Measurements from ENCODE around the gene ROBO2.

ROBO2 gene, protein sequence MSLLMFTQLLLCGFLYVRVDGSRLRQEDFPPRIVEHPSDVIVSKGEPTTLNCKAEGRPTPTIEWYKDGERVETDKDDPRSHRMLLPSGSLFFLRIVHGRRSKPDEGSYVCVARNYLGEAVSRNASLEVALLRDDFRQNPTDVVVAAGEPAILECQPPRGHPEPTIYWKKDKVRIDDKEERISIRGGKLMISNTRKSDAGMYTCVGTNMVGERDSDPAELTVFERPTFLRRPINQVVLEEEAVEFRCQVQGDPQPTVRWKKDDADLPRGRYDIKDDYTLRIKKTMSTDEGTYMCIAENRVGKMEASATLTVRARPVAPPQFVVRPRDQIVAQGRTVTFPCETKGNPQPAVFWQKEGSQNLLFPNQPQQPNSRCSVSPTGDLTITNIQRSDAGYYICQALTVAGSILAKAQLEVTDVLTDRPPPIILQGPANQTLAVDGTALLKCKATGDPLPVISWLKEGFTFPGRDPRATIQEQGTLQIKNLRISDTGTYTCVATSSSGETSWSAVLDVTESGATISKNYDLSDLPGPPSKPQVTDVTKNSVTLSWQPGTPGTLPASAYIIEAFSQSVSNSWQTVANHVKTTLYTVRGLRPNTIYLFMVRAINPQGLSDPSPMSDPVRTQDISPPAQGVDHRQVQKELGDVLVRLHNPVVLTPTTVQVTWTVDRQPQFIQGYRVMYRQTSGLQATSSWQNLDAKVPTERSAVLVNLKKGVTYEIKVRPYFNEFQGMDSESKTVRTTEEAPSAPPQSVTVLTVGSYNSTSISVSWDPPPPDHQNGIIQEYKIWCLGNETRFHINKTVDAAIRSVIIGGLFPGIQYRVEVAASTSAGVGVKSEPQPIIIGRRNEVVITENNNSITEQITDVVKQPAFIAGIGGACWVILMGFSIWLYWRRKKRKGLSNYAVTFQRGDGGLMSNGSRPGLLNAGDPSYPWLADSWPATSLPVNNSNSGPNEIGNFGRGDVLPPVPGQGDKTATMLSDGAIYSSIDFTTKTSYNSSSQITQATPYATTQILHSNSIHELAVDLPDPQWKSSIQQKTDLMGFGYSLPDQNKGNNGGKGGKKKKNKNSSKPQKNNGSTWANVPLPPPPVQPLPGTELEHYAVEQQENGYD (N-terminal part only)

DNA sequence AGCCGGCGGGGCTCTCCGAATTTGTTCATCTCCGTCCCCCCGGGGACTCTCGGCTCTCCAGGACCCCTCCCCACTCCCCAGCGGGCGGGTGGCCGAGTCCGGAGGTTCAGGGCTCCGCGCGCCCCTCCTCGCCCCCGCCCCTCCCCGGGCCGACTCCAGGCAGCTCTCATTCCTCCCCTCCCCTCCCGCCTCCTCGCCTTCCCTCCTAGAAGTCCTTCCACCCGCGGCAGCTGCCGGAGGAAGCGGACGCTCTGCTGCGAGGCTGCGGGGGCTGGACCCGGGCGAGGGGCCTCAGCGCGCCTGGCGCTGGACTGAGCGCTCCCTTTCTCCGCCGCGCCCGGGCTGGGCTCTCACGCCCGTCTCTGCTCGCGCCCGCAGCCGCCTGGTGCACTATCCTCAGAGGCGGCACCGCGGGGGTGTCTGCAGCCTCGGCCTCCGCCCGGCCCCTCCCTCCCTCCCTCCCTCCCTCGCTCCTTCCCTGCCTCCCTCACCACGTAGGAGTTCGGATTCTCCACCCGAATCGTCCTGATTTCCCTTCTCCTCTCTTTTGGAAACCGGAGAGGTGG is at the start of gene ROBO2:
ROBO2 (plus strand) TSS at position 494 of the 566 bp plus-strand sequence. CDS start 687 bp downstream, outside the sequence.
- DNase-seq (ENCODE audit: low spot score), result peak; percentile 18

DNA sequence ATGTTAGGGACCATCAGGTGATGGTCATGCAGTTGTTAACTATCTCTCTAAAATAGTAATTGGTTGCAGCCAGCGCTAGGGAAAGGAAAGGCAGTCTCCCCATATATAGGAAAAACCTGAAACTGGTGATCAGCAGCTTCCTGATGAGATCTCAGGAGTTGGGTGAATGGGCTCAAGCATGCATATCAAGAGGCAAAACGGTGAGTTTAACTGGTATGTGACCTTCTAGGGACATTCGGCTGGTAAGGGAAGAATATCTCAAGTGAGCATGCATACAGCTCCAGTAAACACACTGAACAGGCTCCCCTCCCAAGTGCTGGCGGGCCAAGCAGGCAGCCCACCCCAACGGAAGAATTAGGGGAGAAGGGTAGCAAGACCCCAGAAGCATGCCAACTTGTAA is 49.3 kb upstream of the ROBO2 start:
- no peak for DNase-seq (ENCODE audit: low spot score)

DNA sequence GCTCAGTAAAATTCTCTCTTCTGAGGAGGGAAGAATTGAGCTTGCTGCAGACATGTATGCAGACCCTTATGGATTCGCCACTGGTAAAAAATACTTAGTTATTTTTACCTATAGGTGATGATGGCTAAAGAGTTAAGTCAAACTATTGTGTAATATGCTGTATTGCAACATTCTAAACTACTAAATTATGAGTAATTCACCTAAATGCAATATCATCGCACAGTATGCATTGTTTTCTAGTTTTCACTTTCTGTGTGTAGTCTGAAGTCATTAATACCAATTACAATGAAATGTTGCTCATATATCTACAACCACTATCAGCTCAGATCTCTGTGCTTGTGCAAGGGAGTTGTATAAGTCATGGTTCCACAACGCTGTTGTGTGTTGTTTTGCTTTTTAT is 48.7 kb upstream of the ROBO2 start:
- no peak for DNase-seq (ENCODE audit: low spot score)

DNA sequence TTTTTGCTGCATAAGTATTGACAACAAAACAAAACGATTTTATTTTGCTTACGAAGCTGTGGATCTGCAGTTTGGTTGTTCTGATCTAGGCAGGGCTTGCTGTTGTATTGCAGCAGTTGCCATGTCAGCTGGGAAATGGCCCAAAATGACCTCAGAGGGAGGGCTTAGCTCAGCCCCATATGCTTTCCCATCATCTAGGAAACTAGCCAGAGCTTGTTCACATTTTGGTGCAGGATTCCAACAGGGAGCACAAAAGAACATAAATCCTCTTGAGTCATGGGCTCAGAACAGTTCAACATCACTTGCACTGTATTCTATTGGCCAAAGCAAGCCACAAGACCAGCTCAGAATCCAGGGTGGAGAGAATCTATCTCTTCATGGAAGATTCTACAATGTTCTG is 42.2 kb upstream of the ROBO2 start:
- no peak for DNase-seq (ENCODE audit: low spot score)

DNA sequence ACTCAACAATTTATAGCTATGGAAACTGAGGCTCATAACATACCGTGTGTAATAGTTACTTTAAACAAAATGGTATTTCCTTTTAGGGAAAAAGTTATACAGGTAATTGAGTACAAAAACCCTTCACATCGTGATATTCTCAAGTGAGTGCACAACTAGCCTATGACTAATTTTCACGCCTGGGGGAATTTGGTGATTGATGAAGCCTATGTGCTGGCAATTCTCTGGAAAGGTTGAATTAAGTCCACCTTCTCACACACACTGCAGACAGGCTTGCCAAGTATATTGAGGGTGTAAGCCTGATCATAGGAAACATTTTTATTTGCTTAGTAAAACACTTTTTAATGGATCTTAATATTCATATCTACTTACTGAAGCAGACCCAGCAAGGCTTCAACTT is 41.3 kb upstream of the ROBO2 start:
- DNase-seq (ENCODE audit: low spot score), result no peak

DNA sequence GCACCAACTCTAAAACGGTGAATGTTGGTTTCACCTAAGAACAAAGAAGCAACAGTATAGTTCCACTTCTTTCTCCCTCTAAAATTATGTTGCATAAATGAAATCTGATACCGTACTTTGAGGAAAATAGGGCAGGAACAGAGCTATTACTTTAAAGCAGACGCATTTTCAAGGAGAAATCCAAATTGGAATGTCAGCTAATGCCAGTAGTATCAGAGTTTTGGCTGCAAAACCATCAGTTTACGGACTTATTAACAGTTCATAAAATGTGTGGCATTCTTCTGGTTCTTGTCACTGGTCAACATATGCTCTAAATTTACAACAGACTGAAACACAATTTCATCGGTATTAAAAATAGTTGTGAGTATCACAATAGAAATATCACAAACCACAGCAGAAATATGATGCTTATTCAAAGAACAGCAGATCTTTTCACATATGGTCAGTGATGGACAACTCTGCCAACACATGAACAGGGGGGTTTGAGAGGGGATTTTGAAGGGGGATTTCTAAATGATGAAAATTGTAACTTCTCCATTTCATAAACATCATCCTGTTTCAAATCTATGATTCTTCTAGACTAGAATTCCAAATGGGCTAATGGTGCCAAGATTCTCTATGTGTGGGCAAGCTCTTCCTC is 38.7 kb upstream of the ROBO2 start:
- DNase-seq (ENCODE audit: low spot score), result no peak

DNA sequence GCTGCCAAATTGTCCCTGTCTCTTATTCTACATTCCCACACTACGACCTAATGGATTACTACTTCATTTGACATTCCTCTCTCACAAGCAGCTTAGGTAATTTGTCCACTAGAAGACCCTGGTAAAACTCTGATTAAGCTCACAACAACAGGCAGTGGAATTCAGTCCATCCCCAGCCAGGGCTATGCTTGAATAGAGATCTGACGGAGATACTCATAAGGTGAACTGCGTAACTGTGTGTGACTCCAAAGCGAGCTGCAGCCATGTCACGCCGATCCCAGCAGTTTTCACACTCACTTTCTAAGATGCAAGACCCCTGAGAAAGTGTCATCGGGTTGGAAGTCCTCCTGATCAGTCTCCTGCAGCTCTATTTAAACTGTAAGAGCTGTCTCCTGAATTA is 25.7 kb upstream of the ROBO2 start:
- DNase-seq (ENCODE audit: low spot score), result no peak

DNA sequence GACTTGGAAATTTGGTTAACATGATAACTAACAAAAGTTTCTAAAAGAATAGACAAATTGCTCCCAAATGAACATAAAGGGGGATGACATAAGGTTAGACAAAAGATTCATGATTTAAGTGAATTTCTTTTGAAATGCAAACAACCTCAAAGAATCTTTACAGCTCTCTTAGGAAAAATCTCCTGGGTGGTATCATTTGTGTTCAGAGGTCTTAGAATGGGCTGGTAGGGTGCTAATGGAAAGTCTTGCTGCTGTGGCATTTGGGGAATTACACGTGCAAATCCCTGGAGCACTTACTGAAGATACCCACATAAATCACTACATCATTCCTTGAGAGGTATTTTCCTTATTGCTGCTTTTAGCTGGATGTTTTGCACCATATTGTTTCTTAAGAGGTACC is 14.4 kb upstream of the ROBO2 start:
- DNase-seq (ENCODE audit: low spot score), result no peak

DNA sequence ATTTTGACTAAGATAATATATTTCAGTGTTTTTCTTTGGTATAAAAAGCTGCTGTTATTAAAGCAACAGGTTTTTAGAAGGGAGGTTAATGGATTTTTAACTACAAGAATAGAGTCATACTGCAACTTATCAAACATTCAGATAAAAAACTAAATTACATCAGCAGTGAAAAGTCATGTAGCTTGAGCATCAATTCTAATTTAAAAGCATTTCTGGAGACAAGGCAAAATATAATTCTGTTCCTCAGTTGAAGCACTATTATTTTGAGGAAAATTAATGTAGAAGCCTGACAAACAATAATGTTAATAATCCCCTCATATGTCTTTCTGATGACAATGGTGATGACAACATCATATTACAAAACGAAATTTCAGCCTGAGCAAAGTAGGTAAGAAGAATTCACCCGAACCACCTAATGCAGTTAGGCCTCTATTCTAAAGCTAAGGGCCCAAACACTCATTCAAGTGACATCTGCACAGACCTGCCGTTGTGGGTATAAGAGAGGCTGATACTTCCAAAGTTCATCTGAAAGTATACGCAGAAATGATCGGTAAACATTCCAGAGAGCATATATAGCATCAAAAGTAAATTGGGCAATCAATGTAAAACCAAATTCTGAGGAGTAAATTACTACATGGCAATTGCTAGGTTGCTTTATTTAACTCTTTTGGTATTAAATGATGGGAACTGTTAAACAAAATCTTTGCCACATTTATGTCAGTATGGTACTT is 12.8 kb upstream of the ROBO2 start:
- DNase-seq (ENCODE audit: low spot score), result no peak

DNA sequence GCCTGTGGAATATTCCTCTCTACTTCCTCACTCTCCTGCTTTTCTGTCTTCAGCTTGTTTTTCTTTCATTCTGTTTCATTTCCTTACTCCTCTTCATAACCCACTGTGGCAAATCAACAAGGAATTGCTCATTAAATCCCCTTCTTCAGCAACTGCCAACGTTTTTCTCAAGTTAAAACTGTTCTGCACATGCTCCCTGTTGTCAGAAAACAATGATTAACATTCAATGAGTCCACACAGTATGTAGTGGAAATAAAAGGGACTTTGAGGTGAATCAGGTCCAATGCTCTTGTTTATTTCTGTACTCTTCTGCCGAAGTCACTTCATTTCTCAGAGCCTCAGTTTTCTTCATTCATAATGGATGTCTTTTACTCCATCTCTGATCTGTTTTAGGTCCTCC is 11.9 kb upstream of the ROBO2 start:
- DNase-seq (ENCODE audit: low spot score), result no peak

DNA sequence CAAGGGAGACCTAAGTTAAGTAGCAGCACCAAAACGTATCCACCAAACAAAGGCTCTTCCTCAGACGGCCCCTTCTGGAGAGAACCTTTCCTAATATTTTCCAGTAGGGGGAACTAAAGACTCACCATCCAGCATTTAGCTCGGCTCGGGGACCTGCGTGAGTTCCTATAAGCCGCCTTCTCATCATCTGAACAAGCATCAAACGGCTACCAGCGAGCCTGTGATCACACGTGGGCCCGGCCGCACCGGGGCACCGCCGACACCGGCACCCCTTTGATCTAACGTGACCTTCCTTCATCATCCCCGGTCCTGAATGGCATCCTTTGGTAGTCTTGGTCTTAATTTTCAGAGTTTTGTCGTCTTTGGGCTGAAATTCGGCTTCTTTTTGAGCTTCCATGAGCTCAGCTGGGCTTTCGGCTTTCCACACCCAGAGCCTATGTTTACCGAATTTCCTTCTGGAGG is 1.4 kb upstream of the ROBO2 start:
- DNase-seq (ENCODE audit: low spot score), result peak; percentile 79

DNA sequence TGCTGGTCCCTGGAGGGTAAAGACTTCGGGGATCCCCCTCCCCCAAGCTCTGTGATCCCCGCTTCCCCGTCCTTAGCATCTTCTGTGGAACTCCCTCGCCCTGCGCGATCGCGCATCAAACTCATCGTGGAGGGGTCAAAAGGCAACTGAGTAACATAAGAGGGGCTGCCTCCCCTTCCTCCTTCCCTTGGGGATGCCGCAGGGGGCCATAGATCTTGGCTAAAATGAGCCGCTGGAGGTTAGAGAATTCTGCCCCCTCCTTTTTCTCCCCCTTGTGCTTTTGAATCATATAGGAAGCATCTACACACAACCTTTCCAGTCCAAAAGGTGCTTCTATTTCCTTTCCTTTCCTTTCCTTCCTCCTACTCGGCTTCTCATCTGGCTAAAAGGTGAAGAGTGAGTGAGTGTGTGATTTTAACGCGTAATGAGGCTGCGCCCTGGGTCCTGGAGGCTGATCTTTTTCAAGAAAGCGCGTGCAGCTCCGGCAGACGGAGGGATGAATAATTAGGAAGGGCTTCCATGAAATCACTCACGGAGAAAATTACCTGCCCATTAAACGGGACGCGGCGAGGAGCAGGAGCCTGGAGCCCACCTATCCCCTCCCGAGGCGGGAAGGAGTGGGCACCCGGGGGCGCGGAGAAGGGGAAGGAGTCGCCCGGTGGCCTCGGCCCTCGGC is 831 bp upstream of the ROBO2 start:
- DNase-seq (ENCODE audit: low spot score), result peak; percentile 4

DNA sequence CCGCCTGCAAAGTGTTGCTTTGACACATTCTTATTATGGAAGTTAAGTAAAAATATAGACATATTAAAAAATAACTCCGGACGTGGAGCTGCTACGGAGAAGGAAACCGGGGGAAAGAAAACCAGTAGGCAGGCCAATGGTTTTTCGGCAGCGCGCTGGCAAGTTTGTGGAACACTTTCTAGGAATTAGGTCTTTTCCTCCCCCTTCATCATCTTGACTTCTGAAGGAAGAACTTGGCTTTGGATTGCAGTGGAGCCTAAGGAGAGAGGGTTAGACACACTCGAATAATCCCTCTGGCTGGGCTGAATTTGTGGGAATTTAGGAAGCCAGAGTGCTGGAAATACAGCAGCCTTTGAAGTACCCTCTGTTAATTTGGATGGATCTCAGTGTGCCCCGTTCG is 317 bp downstream of the ROBO2 start:
- peak; percentile 2 for DNase-seq (ENCODE audit: low spot score)

DNA sequence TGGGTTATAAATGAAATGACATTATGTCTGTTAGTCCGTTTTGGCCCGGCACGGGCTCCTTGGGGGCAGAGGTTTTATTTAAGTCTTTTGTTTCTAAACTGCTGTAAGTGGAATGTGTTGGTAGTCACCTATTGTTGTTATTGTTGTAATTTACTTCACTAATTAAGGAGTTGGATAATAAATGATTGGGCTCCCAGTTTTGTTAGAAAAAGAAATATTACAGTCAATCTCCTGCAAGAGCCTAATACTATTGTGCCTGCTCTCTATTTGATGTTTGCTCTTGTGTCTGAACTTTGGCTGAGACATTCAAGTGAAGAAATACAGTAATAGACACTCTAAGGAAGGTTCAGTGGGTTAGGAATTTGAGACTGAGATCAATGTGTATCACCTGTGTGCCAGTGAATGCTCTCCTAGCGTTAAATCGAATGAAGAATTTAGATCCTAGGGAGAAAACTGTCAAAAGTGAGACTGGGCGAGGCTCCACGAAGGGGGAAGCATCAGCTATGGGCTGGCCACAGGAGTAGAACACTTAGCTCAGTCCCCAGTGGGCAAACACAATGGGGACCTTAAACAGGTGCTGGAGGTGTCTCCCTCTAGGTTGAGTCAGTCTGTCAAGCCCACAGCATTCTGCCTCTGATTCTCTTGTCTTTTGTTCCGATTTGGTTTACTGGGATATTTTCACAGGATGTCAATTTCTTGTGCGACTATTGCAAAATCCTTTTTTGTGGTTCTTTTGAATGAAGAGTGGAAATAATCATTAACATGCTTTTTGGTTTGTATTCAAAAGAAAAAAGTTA is 1.2 kb downstream of the ROBO2 start:
- no peak for DNase-seq (ENCODE audit: low spot score)

DNA sequence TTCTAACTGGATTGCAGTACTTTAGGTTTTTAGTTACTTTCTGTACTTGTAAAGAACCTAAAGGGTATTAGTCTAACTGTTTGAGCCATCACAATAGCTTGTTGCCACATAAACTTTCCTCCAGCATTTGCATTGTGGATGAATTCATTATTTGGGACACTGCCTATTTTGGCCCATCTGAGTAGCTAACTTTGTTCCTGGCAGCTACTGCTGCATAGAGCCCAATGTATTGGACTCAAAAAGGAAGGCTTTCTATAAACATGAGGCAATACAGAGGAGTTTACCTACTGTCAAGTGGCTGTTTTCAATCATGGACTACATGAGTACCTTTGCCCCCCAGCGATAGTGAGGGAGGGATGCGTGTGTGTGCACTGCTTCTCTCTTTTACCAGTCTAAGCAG is 1.9 kb downstream of the ROBO2 start:
- no peak for DNase-seq (ENCODE audit: low spot score)

DNA sequence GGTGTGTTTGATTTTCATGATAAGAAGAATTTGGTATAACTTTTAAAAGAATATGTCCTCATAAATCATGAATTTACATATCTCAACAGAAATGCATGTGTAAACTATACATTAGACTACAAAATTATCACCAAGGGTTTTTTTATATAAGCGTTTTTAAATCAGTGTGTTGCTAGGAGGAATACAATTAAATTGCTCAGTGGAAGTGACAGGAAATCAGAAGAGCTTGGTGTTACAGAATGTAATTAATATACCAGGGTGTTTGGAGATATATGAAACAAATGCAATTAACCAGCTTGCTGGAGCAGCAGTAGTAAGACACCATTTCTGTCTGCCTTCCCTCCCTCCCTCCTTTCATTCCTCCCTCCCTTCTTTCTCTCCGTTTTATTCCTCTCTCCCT is 2.4 kb downstream of the ROBO2 start:
- no peak for DNase-seq (ENCODE audit: low spot score)

DNA sequence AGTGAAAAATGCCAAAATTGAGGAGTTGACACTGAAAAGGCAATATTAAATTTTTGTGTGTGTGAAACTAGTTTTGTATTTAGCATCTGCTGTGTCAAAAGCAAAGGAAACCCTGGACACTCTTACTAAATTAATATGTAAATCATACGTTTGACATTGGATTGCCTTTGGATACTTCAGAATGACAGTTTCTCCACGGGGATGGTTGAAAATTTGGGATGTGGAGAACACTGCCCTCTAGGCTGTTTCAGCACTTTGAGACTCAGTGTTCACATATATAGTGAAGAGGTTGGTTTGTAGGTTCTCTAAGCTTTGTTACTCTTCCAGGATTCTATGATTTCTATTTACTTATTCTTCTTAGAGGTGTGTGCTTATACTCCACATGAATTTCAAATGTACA is 3.0 kb downstream of the ROBO2 start:
- no peak for DNase-seq (ENCODE audit: low spot score)

DNA sequence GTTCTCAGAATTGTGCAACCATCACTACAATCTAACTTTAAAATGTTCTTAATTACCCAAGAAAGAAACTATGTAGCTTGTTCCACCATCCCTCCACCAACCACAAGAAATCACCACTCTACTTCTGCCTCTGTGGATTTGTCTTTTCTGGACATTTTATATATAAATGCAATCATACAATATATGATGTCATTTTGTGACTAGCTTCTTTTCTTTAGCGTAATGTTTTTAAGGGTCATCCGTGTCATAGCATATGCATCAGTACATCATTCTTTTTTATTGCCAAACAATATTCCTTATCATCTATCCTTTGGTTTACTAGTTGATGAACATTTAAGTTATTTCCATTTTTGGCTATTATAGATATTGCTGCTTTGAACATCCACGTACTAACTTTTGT is 5.8 kb downstream of the ROBO2 start:
- DNase-seq (ENCODE audit: low spot score), result no peak

DNA sequence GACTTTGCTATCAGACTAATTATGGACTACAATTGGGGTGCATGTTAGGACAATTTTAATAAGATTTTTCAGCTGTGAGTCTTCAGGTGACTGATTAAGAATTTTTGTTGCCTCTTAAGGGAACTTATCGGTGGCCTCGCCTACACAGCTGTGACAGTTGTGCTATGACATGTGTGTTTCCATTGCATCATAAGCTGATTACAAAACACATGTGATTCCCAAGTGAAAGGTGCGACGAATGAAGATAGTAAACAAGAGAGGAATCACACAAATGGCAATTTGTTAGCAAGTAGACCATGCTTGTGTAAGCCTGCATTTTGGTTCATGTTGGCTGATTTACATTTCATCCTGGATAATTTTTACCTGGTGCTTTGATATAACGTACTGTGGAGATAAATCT is 8.3 kb downstream of the ROBO2 start:
- no peak for DNase-seq (ENCODE audit: low spot score)

DNA sequence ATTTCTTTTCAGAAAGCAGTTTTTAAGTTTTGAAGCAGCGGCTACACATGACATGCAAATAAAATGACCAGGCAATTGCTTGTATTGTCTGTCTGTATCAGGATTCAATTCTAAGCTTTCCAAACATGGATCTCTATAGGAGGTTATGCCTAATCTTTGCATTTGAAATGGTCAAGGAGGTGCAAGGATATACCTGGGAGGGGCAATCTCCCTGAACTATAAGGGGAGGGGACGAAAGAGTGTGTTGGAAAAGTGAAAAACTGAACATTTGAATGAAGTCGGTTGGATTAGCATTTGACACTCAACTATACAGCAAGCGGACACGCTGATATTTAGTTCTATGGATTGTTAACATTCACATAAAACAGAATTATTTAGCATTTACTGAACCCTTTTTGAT is 11.7 kb downstream of the ROBO2 start:
- DNase-seq (ENCODE audit: low spot score), result no peak

Measured in GM03348 (cell line).